Head of caudate nucleus (tissue), 42 donors: Measurements from ENCODE around the gene ATG4C.
A peak's percentile ranks its signal among the peaks of the same experiment; 100 is the strongest.

ENCODE experiments used
- DNase-seq, 42 donors: peaks; one replicate each; pipeline versions ENCODE4 v3.0.0 to v3.0.0-alpha.2; 2020 to 2021; ENCODE audit warnings: mixed read lengths in 7 of 42
- intact Hi-C: fragments of 100-400 bp; cut with DNase I; formaldehyde crosslinking; loops from one replicate; pipeline ENCODE4 v1.15.0; 2022

ATG4C gene

GRCh38 chr1:62887799-62888507, 104.0 kb downstream of the ATG4C start:
- DNase-seq = no peak
- intact Hi-C loops = no loop called here

- DNase-seq = peak in 6 of 42 donors; percentile 4 to 28 (median 17)
- intact Hi-C loops = no loop called here
Measured at GRCh38 chr1:62891956-62892562, 108.1 kb downstream of the ATG4C start.

- no peak for DNase-seq
- intact Hi-C loops = no loop called here
Measured at GRCh38 chr1:62897788-62898187, 113.9 kb downstream of the ATG4C start.

GRCh38 chr1:62900566-62900965, 116.6 kb downstream of the ATG4C start:
- intact Hi-C loops = no loop called here
- DNase-seq = no peak

GRCh38 chr1:62901650-62902049, 117.7 kb downstream of the ATG4C start:
- intact Hi-C loops = no loop called here
- DNase-seq = no peak

- DNase-seq = no peak
- intact Hi-C loops = no loop called here
Measured at GRCh38 chr1:62903522-62903921, 119.6 kb downstream of the ATG4C start.

GRCh38 chr1:62903982-62904855, 120.3 kb downstream of the ATG4C start:
- intact Hi-C loops = no loop called here
- DNase-seq = no peak

GRCh38 chr1:62904856-62905225, 120.9 kb downstream of the ATG4C start:
- intact Hi-C loops = no loop called here
- no peak for DNase-seq

- no peak for DNase-seq
- intact Hi-C loops = no loop called here
Measured at GRCh38 chr1:62905309-62905708, 121.4 kb downstream of the ATG4C start.

- intact Hi-C loops = no loop called here
- no peak for DNase-seq
Measured at GRCh38 chr1:62905872-62906271, 121.9 kb downstream of the ATG4C start.

GRCh38 chr1:62906428-62906886, 122.5 kb downstream of the ATG4C start:
- DNase-seq = peak in 4 of 42 donors; percentile 6 to 46 (median 9)
- intact Hi-C loops = no loop called here

- DNase-seq = no peak
- intact Hi-C loops = no loop called here
Measured at GRCh38 chr1:62908168-62908695, 124.3 kb downstream of the ATG4C start.

- intact Hi-C loops = no loop called here
- no peak for DNase-seq
Measured at GRCh38 chr1:62912028-62912638, 128.2 kb downstream of the ATG4C start.
